ENCODE measurements around the gene ESD.

Gene ESD

DNA sequence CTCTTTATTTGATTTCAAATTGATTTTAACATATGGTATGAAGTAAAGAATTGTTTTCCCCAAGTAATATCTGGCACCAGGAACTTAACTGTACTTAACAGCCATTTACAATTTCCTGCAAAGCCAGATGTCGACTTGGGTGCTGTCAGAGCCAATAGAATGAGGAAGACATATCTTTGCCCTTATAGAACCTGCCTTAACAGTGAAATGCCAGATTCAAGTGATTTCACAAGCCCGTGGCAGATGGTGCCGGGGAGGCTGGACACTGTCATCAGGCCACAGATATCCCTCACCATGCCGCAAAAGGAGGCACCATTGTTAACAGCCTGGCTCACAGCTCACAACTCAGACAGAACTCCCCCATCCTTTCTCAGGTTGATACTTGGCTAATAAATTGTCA is 48.7 kb downstream of the ESD start:
- in situ Hi-C loops (cut with MboI; ENCODE audit: low sequenced_read_pairs): no loop called here

- in situ Hi-C loops (cut with MboI; ENCODE audit: low sequenced_read_pairs): no loop called here
Measured at GRCh38 chr13:46747031-46747820, 49.7 kb downstream of the ESD start.

DNA sequence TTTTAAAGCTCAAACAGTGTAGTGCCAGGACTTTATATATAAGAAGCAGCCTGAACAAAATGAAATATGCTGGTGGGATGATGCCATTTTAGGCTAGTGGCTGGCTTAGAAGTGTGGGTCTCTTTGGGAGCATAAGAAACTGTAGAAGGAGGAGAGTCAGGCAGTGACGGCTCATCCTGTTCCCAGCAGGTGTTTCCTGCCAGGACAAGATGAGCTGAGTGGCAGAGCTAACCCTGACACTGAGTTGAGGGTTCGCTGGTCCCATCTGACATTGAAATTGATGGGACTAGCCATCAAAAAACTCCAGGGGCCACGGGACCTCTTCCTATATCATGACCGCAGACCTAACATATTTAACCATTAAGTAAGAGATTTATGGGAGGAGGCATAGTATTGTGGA is 51.3 kb downstream of the ESD start:
- in situ Hi-C loops (cut with MboI; ENCODE audit: low sequenced_read_pairs): no loop called here

GRCh38 chr13:46745062-46745461 is 51.9 kb downstream of the ESD start:
- in situ Hi-C loops (cut with MboI; ENCODE audit: low sequenced_read_pairs): no loop called here

DNA sequence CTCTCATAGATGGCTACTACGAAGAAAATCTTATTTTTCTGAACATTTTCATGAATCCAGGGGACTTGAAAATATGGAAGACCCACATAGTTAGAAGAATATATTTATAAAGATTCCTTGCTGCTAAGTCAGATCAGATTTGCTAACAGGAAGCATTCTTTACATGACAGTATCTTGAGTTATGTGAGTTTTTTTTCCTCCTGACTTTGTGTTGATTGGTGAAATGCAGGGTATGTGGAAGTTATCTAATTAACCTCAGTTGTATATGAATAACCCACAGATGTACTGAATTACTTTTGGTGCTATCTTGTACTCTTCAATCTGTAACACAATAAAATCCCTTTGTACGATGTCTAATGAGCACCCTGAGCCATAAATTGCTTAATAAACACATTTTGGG is 53.8 kb downstream of the ESD start:
- in situ Hi-C loops (cut with MboI; ENCODE audit: low sequenced_read_pairs): no loop called here

- in situ Hi-C loops (cut with MboI; ENCODE audit: low sequenced_read_pairs): no loop called here
Measured at GRCh38 chr13:46739447-46740098, 57.4 kb downstream of the ESD start.

GRCh38 chr13:46738766-46739165 is 58.2 kb downstream of the ESD start:
- in situ Hi-C loops (cut with MboI; ENCODE audit: low sequenced_read_pairs): no loop called here

DNA sequence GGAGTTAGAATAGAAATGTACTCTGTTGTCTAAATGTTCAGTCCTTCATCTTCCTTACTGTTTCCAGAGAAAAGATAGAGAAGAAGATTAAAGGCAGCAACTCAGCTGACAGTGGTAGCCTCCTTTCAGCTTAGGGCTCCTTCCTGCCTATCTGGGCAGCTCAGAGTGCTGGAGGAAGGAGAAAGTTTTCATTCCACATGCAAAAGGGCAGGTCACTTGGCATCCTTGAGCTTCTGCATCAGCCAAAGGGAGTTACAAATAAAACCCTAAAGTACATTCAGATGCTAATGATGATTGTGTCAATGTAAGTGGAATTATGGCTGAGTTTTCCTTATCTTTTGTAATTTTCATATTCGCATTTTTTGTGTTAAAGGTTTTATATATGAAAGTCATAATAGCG is 58.9 kb downstream of the ESD start:
- in situ Hi-C loops (cut with MboI; ENCODE audit: low sequenced_read_pairs): no loop called here

DNA sequence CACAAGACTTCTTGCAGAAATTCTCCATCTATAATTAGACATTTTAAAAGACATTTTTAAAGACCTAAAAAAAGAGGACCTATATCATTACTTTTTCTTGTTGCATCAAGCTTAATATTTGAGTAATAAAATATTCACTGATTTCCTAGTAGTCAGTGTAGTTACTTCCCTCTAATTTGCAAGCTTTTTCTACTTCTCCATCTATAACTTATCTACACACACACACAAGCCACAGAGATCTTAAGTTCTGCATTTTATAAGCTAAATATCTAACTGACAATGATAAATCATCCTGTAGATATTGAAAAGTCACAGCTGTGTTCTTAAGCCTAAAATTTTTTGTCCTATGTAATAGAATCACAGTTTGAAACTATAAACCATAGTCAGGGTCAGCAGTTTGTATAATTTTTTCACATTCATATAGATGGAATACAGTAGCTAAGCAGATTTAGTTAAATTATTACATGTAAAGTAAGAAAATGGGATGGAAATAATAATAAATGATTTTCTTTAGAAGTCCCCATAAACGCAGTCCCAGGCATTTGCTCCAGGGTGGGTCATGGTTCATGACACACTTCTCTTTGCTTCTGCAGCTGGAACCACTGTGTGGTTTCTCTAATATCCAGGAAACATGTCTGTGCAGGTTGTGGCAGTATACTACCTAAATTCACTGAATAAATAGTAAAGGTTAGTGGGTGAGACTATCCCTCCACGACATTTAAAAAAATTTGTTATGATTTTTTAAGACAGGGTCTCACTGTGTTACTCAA is 60.2 kb downstream of the ESD start:
- in situ Hi-C loops (cut with MboI; ENCODE audit: low sequenced_read_pairs): no loop called here

GRCh38 chr13:46735425-46735824 is 61.5 kb downstream of the ESD start:
- in situ Hi-C loops (cut with MboI; ENCODE audit: low sequenced_read_pairs): no loop called here

DNA sequence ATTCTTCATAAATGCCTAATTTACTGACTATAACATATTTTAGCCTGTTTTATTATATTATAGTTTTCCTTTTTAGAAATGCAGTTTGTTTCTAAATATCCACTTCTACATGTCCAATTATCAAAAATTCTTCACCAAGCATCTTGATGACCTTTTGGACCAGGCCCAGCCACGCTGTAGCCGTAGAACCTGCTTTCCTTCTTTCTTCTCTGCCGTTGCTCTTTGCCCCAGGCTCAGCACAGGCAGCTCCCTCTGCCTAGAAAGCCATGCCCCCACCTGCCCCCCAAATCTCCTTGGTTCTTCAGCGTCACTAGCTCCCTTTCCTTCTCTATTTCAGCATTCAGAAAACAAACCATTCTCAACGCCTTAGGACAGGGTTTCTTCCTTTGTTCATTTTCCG is 65.4 kb downstream of the ESD start:
- in situ Hi-C loops (cut with MboI; ENCODE audit: low sequenced_read_pairs): no loop called here

DNA sequence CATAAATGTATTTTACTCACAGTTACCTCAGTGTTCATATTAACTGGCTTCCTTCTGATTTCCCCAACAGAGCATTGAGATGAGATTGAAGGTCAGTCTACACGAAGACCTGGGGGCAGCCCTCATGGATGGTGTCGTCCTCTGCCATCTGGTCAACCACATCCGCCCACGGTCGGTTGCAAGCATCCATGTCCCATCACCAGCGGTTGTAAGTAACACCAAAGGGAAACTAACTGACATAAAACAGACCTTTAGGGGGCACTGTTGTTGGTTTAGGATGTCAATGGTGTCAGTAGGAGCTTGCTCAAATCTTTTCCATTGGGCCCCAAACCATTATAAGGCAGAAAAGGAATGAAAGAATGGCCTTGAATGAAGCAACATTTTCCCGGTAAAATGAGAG is 68.2 kb downstream of the ESD start:
- in situ Hi-C loops (cut with MboI; ENCODE audit: low sequenced_read_pairs): no loop called here

- in situ Hi-C loops (cut with MboI; ENCODE audit: low sequenced_read_pairs): no loop called here
Measured at GRCh38 chr13:46726347-46726746, 70.6 kb downstream of the ESD start.
